HepG2 (cell line): ENCODE data around the gene URGCP. TPM values are rescaled to one million over a fixed set of nuclear protein-coding genes. Genes with fewer than 3 reads are reported as not detected.

Experiments used
- ARHGAP35 ChIP-seq: sonication (generic); formaldehyde crosslinking; IDR thresholded peaks from 2 replicates; pipeline ENCODE4 v1.9.0; 2022; ENCODE audit warnings: mild to moderate bottlenecking, inconsistent platforms, moderate library complexity, missing genetic modification reagents, borderline replicate concordance
- BRCA1 ChIP-seq: sonication (generic); formaldehyde crosslinking; IDR thresholded peaks from 2 replicates; pipeline ENCODE4 v1.4.0; 2020; ENCODE audit warnings: missing genetic modification reagents
- BRD4 ChIP-seq: sonication (generic); formaldehyde crosslinking; IDR thresholded peaks from 2 replicates; pipeline ENCODE4 v1.4.0; 2020; ENCODE audit warnings: missing genetic modification reagents
- FLYWCH1 ChIP-seq: sonication (generic); formaldehyde crosslinking; IDR thresholded peaks from 2 replicates; pipeline ENCODE4 v1.8.1; 2023; ENCODE audit warnings: mild to moderate bottlenecking, missing genetic modification reagents
- GATAD1 ChIP-seq: IDR thresholded peaks from 2 replicates; pipeline ENCODE4 v1.6.1; 2016; ENCODE audit warnings: missing genetic modification reagents, missing compliant biosample characterization
- KLF11 ChIP-seq: IDR thresholded peaks from 2 replicates; pipeline ENCODE4 v1.6.1; 2016; ENCODE audit warnings: missing compliant biosample characterization
- KLF15 ChIP-seq: sonication (generic); formaldehyde crosslinking; IDR thresholded peaks from 2 replicates; pipeline ENCODE4 v1.8.1; 2023; ENCODE audit warnings: borderline replicate concordance, mild to moderate bottlenecking, inconsistent platforms, missing genetic modification reagents, mixed read lengths
- MAZ ChIP-seq, 2 experiments: sonication (generic) in 1 of 2; formaldehyde crosslinking in 1 of 2; IDR thresholded peaks; 2 replicates each; pipeline versions ENCODE4 v1.5.0 to v1.6.1; 2012 to 2020; ENCODE audit warnings: low read depth in 2 of 2, mild to moderate bottlenecking in 2 of 2, borderline replicate concordance in 1 of 2, improper control_type of control experiment in 1 of 2, low read length in 1 of 2, missing genetic modification reagents in 1 of 2, moderate library complexity in 1 of 2
- PHF5A ChIP-seq: IDR thresholded peaks from one replicate; pipeline ENCODE4 v1.6.1; 2018; ENCODE audit warnings: low read depth, missing genetic modification reagents; ENCODE audit not compliant: unreplicated experiment
- RFX1 ChIP-seq: fragments of 450-650 bp; IDR thresholded peaks from 2 replicates; pipeline ENCODE4 v1.6.1; 2017
- ZMYM2 ChIP-seq: sonication (generic); formaldehyde crosslinking; IDR thresholded peaks from 2 replicates; pipeline ENCODE4 v1.8.0; 2022; ENCODE audit warnings: mild to moderate bottlenecking, missing genetic modification reagents
- ZNF644 ChIP-seq: IDR thresholded peaks from 2 replicates; pipeline ENCODE4 v1.6.1; 2016; ENCODE audit warnings: low read depth
- polyA plus RNA-seq, 8 experiments: library from polyadenylated mRNA; depleted of rRNA in 3 of 8; stranded (reverse) in 7 of 8; unstranded in 1 of 8; fragments of >200 nt; fragmentation: Illumina TruSeq in 4 of 8; extraction: Trizol in 4 of 8; gene quantifications; 2 replicates each; pipeline versions ENCODE4 v1.2.1 to v1.2.3, GENCODE V29; 2011 to 2016; ENCODE audit warnings: low read depth in 4 of 8, missing spikeins in 1 of 8, mixed read lengths in 1 of 8; ENCODE audit not compliant: insufficient read depth in 1 of 8
- total RNA-seq, 5 experiments: library from RNA; depleted of rRNA; stranded (reverse); fragments of >200 nt; fragmentation: Illumina TruSeq; extraction: Trizol; gene quantifications; 2 replicates each; pipeline ENCODE4 v1.2.3, GENCODE V29; 2016; ENCODE audit warnings: low read depth in 1 of 5
- TF ChIP-seq, protein P1 (sequence below): sonication (generic); formaldehyde crosslinking; IDR thresholded peaks from 2 replicates; pipeline ENCODE4 v1.4.0; 2020; ENCODE audit warnings: missing genetic modification reagents, borderline replicate concordance
- TF ChIP-seq, protein P2 (sequence below): fragments of 450-650 bp; IDR thresholded peaks from 2 replicates; pipeline ENCODE4 v1.6.1; 2017; ENCODE audit warnings: mild to moderate bottlenecking
- TF ChIP-seq, protein P3 (sequence below): sonication (generic); formaldehyde crosslinking; IDR thresholded peaks from 2 replicates; pipeline ENCODE4 v1.5.1; 2020; ENCODE audit warnings: mild to moderate bottlenecking, missing genetic modification reagents
- TF ChIP-seq, protein P4 (sequence below): sonication (generic); formaldehyde crosslinking; IDR thresholded peaks from 2 replicates; pipeline ENCODE4 v1.4.0; 2020; ENCODE audit warnings: mild to moderate bottlenecking, missing genetic modification reagents
- TF ChIP-seq, protein P5 (sequence below): sonication (generic); formaldehyde crosslinking; IDR thresholded peaks from 2 replicates; pipeline ENCODE4 v1.4.0; 2020; ENCODE audit warnings: missing genetic modification reagents, borderline replicate concordance

The URGCP gene
- total and polyA plus RNA-seq, 2 of the 13 experiments (the other 11 are each of a cell fraction or from before 2014, with no cell fraction given): 22.3 to 25.8 TPM

DNA sequence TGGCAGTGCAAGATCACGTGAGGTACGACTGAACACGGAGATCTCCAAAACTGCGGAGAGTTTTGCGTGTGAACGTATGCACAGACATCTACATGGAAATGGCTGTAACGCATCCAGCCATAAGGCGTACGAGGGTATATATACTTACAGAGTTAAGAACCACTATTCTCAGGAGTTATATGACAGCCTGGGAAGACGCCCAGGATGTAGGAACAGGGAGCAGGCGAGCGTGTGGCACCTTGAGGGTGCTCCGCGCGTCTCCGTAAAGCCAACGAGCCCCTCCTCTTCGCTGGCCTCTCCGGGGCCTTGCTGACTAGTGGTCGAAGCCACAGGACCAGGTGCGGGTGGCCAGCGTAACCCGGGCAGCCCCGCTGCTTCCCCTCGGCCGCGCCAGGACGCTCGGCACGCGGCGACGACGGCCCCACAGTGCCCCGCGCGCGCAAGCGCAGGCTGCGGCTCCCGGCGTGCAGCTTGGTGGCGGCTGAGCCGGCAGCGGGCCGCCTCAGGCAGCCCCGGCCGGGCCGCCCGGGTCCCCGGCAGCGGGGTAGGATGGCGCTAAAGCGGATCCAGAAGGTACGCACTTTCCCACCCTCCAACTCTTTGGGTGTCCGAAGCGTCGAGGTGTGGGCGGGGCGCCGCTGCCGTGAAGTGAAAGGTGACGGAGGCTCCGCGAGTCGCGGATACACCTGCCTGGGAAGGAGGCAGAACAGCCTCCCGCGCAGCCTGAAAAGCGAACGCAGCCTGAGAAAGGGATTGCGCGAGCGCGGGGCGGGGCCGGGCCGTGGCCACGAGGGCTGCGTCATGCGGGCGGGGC is 19.8 kb upstream of the URGCP start, which contains the start of gene UBE2D4 (continued):
- TF ChIP-seq MAZ (IDR thresholded peaks at IDR 0.05; ENCODE audit: borderline replicate concordance, low read depth, low read length) (no peak), MAZ (CRISPR knock-in tag; IDR thresholded peaks at IDR 0.05; ENCODE audit: low read depth) (peak; percentile 95), BRD4 (CRISPR knock-in tag) (no peak), FLYWCH1 (CRISPR knock-in tag) (no peak), RFX1 (no peak), PHF5A (CRISPR knock-in tag) (peak; percentile 53), ZMYM2 (CRISPR knock-in tag) (no peak), BRCA1 (CRISPR knock-in tag) (peak; percentile 90), KLF15 (CRISPR knock-in tag) (peak; percentile 75; the same call in 1 of the 2 replicates), KLF11 (peak; percentile 56; the same call in 1 of the 2 replicates), ARHGAP35 (peak; percentile 58; the same call in 1 of the 2 replicates), GATAD1 (CRISPR knock-in tag) (peak; percentile 64), ZNF644 (no peak)
- TF ChIP-seq, protein P1, sequence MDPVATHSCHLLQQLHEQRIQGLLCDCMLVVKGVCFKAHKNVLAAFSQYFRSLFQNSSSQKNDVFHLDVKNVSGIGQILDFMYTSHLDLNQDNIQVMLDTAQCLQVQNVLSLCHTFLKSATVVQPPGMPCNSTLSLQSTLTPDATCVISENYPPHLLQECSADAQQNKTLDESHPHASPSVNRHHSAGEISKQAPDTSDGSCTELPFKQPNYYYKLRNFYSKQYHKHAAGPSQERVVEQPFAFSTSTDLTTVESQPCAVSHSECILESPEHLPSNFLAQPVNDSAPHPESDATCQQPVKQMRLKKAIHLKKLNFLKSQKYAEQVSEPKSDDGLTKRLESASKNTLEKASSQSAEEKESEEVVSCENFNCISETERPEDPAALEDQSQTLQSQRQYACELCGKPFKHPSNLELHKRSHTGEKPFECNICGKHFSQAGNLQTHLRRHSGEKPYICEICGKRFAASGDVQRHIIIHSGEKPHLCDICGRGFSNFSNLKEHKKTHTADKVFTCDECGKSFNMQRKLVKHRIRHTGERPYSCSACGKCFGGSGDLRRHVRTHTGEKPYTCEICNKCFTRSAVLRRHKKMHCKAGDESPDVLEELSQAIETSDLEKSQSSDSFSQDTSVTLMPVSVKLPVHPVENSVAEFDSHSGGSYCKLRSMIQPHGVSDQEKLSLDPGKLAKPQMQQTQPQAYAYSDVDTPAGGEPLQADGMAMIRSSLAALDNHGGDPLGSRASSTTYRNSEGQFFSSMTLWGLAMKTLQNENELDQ: no peak; the same call in 1 of the 2 replicates
- TF ChIP-seq, protein P2, sequence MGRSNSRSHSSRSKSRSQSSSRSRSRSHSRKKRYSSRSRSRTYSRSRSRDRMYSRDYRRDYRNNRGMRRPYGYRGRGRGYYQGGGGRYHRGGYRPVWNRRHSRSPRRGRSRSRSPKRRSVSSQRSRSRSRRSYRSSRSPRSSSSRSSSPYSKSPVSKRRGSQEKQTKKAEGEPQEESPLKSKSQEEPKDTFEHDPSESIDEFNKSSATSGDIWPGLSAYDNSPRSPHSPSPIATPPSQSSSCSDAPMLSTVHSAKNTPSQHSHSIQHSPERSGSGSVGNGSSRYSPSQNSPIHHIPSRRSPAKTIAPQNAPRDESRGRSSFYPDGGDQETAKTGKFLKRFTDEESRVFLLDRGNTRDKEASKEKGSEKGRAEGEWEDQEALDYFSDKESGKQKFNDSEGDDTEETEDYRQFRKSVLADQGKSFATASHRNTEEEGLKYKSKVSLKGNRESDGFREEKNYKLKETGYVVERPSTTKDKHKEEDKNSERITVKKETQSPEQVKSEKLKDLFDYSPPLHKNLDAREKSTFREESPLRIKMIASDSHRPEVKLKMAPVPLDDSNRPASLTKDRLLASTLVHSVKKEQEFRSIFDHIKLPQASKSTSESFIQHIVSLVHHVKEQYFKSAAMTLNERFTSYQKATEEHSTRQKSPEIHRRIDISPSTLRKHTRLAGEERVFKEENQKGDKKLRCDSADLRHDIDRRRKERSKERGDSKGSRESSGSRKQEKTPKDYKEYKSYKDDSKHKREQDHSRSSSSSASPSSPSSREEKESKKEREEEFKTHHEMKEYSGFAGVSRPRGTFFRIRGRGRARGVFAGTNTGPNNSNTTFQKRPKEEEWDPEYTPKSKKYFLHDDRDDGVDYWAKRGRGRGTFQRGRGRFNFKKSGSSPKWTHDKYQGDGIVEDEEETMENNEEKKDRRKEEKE: no peak
- TF ChIP-seq, protein P3, sequence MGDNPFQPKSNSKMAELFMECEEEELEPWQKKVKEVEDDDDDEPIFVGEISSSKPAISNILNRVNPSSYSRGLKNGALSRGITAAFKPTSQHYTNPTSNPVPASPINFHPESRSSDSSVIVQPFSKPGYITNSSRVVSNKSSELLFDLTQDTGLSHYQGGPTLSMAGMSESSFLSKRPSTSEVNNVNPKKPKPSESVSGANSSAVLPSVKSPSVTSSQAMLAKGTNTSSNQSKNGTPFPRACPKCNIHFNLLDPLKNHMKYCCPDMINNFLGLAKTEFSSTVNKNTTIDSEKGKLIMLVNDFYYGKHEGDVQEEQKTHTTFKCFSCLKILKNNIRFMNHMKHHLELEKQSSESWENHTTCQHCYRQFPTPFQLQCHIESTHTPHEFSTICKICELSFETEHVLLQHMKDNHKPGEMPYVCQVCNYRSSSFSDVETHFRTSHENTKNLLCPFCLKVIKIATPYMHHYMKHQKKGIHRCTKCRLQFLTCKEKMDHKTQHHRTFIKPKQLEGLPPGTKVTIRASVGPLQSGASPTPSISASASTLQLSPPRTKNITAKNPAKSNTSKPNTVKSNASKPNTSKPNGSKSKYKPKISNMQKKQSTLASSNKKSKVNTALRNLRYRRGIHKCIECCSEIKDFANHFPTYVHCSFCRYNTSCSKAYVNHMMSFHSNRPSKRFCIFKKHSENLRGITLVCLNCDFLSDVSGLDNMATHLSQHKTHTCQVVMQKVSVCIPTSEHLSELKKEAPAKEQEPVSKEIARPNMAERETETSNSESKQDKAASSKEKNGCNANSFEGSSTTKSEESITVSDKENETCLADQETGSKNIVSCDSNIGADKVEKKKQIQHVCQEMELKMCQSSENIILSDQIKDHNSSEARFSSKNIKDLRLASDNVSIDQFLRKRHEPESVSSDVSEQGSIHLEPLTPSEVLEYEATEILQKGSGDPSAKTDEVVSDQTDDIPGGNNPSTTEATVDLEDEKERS: no peak
- TF ChIP-seq, protein P4, sequence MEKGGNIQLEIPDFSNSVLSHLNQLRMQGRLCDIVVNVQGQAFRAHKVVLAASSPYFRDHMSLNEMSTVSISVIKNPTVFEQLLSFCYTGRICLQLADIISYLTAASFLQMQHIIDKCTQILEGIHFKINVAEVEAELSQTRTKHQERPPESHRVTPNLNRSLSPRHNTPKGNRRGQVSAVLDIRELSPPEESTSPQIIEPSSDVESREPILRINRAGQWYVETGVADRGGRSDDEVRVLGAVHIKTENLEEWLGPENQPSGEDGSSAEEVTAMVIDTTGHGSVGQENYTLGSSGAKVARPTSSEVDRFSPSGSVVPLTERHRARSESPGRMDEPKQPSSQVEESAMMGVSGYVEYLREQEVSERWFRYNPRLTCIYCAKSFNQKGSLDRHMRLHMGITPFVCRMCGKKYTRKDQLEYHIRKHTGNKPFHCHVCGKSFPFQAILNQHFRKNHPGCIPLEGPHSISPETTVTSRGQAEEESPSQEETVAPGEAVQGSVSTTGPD (CRISPR knock-in tag): no peak
- TF ChIP-seq, protein P5, sequence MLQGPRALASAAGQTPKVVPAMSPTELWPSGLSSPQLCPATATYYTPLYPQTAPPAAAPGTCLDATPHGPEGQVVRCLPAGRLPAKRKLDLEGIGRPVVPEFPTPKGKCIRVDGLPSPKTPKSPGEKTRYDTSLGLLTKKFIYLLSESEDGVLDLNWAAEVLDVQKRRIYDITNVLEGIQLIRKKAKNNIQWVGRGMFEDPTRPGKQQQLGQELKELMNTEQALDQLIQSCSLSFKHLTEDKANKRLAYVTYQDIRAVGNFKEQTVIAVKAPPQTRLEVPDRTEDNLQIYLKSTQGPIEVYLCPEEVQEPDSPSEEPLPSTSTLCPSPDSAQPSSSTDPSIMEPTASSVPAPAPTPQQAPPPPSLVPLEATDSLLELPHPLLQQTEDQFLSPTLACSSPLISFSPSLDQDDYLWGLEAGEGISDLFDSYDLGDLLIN (CRISPR knock-in tag): no peak
